ENCODE measurements around the gene HMCN1.
"Not testable (repeated sequence)": the region's sequence is repeated elsewhere in the genome, so short reads cannot be mapped to it uniquely, and the experiment has no call there.

HMCN1 gene

DNA sequence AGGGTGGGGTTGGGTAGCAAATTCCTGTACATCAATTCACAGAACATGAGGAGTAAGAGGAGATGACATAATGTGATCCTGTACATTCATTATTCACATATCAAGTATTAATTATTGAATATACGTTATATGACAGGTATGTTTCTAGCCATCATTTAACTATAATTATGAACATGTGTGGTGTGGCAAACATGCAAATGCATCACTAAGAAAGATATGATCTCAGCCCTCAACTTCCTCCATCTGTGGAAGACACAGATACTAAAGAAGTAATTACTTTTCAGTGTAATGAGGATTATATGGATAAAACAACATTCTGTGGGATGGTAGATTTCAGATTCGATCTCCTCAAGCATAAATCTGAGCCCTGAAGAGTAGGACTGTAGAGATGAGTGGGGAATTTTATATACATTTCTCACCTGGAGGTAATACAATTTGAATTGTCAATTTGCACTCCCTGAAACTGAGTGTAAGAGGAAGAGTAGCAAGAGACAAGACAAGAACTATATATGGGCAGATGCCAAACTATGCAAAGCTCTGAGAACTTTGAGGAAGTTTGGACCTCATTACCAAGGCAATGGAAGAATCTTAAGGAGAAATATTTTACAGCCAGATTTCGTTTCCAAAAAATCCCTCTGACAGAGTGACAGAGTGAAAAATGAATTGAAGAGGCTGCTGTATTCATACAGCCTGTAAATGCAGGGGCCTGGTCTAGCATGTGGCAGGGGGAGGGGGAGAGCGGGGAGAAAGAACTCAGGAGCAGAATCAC, 365.3 kb downstream of the HMCN1 start:
- DNase-seq, result no peak

DNA sequence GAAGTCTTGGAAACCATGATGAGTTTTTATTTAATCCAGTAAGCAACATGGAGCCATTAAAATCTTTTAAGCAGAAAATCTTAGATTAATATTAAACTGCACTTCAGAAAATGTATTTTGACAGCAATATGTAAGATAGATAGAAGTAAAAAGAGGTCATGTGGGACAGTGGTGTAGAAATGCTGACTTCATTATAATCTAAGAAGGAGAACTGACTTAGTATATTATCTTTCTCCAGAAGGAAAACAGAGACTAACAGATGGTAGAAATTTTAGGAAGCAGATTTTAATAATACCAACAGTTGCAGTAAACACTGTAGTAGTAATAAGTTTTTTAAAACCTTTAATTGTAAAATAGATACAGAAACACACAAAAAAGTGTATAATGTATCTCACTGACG, 367.9 kb downstream of the HMCN1 start:
- DNase-seq, result no peak

DNA sequence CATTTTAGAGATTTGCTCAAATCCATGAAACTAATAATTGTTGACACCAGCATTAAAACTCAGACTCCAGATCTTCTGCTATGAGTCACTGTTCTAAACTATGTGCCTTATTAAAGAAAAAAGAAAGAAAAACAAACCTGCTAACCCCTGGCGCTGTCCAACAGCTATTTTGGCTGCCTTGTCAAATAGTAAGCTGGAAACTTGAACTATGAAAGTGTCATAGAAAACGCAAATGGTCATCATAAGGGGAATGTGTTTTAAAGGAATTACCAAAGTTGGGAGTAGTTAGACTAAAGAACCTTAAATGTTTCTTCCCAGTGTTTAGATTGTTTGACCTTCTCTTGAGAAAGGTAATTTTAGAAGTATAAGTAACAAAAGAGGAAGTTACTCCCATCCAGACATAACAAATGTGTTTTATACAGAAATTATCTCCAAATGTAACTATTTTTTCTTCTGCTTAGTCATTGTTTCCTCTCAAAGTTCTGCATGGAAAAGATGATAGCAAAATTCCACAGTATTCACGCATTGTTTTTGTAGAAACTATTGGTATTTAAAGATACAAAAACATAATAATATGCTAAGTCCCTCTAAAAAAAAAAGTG, 368.5 kb downstream of the HMCN1 start:
- no peak for DNase-seq

DNA sequence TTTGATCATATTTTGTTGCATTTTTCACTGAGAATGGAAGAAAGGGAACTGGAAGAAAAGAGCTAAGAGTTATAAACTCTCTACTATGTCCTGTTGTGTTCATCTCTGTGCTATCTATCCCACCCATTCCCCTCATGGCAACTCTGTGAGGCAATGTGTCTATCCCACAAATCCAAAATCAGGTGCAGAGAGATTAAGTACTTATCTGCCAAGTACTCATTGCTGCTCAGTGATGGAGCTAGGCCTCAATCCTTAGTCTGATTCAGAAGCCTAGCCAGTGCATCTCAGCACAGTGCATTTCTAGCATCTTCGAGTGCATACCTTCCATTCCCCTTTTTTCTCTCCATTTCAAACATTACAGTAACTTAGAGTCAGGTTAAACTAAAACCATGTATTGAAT, 370.3 kb downstream of the HMCN1 start:
- DNase-seq, result no peak

DNA sequence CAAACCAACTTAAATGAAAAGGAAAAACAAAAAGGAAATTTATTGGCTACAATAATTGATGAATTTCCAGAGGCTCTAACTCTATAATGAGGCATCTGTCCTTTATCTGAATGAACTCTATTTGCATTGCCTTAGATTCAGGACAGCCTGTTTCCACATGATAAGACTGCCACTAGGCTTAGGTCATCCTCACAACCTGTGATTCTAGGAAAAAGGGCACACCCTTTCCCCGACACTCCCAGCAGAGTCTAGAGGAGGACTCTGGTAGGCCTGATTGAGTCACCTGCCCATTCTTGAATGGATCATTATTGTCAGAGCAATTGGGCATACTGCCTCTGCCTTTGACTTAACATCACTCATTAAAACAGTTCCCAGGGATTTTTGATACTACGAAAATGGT, 378.1 kb downstream of the HMCN1 start:
- no peak for DNase-seq

DNA sequence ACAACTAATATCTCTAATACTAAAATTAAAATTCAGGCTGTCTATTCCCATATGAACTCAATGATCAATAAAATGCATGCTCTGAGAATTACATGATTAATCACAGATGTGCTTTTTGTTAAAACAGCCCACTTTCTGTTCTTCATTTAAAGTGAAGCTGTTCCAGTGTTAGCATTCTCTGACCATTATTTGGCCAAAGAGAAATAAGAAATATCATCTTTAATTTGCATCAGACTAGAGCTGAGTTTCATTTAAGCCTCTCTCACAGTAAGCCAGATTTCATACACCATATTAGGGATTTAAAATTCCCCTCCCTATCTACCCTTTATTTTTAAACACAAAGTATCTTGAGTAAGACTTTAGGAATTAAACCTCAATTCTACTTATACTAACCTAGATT, 379.3 kb downstream of the HMCN1 start:
- DNase-seq, result no peak

DNA sequence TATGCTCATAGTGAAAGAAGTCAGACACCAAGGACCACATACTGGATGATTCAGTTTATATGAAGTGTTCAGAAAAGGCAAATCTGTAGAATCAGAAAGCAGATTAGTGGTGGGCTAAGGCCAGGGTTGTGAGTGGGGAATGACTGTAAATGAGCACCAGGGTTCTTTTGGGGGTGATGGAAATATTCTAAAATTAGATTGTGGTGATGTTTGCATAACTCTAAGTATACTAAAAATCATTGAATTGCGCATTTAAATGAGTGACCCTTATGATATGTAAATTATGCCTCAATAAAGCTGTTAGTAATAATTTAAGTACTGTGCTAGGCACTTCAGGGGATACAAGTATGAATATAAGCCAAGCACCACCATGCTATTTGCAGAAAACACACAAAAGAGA, 384.5 kb downstream of the HMCN1 start:
- no peak for DNase-seq

DNA sequence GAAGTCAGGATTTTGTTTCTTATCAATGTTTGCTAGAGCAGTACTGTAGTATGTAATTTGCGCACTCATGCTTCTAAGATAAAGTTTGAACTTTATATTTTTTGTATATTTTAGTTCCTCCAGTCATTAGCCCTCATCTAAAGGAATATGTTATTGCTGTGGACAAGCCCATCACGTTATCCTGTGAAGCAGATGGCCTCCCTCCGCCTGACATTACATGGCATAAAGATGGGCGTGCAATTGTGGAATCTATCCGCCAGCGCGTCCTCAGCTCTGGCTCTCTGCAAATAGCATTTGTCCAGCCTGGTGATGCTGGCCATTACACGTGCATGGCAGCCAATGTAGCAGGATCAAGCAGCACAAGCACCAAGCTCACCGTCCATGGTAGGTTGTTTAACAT, 388.6 kb downstream of the HMCN1 start:
- DNase-seq, result no peak

DNA sequence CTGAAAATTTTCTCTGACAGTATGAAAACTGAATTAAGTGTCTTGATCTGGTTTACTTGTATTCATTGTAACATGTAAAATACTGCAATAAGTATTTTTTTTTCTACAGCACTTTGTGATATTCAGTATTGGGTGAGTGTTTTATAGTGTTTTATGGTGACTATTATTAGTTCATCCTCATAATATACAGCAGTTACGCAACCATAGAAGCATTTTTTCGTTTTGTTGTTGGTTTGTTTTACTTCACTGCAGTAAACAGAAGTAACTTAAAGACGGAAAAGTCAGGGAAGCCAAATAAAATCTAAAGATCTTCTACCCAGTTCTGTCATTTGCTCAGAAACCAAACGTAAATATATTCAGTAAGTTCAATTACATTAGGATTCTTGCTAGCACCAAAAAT, 390.8 kb downstream of the HMCN1 start:
- DNase-seq, result no peak

DNA sequence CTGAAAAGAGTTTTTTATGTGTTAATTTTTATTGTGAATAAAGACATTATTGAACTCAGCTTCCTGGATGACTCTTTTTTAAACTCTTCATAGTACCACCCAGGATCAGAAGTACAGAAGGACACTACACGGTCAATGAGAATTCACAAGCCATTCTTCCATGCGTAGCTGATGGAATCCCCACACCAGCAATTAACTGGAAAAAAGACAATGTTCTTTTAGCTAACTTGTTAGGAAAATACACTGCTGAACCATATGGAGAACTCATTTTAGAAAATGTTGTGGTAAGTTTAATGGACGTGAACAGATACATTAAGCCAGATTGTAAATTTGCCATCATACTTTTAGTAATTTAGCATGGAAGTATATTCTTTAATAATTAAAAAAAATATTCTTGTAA, 391.3 kb downstream of the HMCN1 start:
- DNase-seq, result no peak

DNA sequence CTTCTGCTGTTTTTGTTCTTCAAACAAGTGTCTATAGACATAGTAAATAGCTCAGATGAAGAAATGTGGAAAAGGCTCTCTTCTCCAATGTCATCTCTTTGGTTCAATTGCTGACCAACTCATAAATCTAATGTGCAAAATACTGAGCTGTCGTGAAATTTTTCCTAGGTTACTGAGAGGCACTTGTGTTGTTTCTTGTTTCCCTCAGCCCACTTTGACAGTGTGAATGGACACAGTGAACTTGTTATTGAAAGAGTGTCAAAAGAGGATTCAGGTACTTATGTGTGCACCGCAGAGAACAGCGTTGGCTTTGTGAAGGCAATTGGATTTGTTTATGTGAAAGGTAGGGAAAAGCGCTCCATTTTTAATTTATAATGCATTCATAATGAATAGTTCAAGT, 395.6 kb downstream of the HMCN1 start:
- no peak for DNase-seq

DNA sequence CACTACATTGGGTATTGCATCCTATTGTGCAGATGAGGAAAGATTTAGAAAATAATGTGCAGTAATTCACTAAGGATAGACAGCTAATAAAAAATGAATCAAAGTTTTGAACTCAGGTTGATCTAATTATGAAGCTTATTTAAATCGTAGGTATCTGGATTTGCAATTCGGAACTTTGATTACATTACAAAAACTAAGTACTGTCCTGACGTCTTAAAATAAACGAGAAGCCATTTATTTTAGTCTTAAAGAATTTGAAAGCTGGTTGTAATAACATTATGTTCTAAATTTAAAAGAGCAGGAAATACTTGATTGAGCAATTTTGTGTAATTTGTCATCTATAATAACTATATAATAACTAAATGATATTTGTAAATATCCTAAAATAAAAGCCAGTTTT, 404.9 kb downstream of the HMCN1 start:
- DNase-seq, result no peak

DNA sequence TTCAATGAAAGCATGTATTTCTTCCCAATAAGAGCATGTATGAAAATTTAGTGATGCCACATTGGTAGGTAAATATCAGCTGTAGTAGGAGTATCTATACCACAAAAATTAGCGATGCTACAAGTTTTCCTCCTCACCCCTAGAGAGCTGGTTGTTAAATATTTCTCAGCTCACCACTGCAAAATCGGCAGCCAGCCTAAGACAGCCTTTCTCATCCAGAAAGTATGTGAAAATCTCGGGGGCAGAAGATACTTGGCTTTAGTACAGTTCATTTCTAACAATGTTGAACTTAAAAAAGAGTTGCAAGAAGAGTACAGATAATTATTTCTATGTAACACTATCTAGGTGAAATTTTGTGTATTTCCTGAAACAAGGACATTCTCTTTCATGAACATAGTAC, 405.5 kb downstream of the HMCN1 start:
- no peak for DNase-seq

DNA sequence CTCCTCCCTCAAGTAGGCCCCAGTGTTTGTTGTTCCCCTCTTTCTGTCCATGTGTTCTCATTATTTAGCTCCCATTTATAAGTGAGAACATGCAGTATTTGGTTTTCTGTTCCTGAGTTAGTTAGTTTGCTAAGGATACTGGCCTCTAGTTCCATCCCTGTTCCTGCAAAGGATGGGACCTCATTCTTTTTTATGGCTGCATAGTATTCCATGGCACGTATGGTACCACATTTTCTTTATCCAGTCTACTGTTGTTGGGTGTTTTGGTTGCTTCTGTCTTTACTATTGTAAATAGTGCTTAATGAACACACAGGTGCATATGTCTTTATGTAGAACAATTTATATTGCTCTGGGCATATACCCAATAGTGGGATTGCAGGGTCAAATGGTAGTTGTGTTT, 408.0 kb downstream of the HMCN1 start:
- DNase-seq, result no peak

DNA sequence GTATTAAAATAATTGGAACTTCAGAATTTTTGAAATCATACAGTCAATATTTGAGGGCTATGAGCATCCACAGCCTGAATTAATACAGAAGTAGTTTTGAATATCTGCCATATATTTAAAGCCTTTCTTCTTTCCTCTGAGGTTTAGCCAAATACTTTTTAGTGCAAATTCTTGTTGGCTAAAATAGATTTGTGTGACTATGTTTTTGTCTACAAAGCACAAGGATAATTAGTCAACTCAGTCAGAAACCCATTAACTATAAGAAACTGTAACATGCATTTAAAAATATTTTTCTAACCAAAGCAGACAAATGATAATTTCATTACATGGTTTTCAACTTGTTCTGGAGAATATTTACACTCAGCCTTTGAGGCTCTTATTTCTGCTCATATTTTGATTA, 408.7 kb downstream of the HMCN1 start:
- DNase-seq, result no peak

DNA sequence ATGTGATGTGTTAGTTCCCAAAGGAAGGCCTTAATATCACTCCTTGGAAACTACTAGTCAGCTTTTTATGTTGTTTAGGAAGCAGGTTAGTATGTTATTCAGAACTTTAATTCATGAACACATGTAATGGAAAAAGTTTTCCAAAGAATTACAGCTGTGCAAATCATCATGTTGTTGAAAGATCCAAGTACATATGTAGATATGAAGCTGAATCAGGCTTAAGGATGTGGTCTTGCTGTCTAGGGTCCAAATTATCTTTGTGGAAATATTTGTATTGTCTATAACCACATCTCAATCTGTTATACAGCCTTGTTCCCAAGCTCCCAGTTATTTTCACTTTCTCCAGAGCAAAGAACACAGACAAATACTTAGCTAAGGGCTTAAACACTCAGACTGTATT, 409.3 kb downstream of the HMCN1 start:
- DNase-seq, result no peak

DNA sequence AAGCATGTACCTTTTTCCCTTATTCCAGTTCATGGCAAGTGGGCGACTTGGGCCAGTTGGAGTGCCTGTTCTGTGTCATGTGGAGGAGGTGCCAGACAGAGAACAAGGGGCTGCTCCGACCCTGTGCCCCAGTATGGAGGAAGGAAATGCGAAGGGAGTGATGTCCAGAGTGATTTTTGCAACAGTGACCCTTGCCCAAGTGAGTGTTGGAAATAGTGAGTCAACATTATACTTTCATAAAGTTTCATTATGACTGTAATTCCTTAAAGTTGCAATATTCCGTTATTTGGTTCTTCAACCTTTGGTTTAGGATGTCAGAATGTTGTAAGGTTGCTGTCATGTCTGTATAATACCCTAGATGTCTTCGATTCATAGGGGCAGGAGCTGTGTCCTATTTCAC, 410.3 kb downstream of the HMCN1 start:
- DNase-seq, result no peak

DNA sequence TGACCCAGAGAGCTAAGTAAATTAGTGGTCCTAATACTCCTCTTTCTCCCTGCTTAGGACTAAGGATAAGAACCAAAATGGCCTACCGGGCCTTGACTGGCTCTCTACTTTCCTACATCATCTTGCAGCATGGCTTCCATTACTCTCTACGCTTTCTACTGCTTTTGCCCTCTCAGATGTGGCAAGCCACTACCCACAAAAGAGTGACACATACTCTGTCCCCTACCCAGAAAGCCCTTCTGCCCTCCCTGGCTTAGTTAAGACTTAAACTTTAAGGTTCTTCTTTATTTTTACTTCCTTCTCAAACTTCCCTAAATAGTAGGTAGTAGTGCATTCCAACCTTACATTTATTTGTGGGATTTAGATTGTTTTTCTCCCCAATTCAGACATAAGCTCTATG, 412.8 kb downstream of the HMCN1 start:
- DNase-seq, result no peak

DNA sequence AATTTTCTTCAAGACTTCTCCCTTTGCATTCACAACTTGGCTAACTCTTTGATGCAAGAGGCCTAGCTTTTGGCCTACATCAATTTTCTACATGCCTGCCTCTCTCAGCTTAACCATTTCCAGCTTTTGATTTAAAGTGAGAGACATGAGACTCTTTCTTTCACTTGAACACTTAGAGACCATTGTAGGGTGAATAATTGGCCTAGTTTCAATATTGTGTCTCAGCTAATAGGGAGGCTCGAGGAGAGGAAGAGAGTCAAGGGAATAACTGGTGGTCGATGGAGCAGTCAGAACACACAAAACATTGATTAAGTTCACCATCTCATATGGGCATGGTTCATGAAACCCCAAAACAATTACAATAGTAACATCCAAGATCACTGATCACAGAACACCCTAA, 415.4 kb downstream of the HMCN1 start:
- DNase-seq, result no peak

DNA sequence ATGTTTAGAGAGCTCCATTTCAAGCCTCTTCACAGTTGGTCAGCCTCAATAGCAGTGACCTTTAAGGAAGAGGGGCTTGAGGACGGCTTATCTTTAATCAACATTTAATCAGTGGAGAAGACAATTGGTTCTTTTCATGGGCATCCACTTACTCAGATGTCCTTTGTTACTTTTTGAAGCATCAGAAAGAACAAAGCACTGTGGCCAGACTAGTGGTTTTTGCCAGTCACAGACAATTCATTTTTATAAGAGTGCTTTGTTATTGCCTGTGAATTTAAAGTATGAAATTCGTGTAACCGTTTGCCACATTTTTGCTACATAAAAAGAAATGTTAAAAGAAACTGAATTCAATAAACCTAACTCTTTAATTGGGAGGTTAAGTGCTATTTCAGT, 418.0 kb downstream of the HMCN1 start:
- no peak for DNase-seq

DNA sequence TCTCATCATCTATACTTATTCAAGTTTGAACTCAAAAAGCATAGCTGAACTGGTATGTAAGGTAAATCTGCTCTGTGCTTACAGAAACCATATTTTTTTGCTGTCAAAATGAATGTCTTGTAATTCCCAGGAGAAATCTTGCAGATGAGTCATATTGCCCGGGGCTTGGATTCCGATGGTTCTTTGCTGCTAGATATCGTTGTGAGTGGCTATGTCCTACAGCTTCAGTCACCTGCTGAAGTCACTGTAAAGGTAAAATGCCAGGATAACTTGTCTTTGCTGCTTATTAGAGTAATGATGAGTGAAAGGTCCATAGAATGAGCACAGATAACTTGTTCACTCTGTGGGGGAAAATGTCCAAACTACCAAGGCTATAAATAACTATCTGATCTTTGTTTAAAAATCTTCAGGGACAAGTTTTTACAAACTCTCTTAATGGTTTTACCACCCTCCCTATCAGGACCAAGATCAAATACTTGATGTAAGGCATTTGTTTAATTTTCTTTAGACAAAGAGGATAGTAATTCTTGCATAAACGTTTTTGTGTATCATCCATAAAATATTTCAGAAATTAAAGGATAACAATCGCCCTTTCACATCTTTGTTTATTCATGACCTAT, 418.5 kb downstream of the HMCN1 start:
- no peak for DNase-seq

DNA sequence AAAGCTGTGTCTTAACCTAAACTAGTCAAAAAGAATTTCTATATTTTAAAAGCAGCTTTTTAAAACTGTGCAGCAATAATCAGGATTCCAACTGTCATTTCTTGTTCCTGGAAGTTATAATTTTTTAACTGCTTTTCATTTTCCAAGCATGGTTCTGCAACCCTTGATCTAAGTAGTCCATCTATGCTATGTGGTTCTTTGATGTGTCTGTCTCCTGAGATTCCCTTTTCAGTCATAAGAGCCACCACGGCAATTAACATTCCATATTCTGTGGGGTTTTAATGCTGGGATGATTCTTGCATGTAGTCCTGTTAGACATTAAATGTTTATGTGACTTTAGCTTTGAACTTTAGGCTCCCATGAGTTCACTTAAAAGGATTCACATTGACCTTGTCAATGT, 420.5 kb downstream of the HMCN1 start:
- DNase-seq, result no peak

DNA sequence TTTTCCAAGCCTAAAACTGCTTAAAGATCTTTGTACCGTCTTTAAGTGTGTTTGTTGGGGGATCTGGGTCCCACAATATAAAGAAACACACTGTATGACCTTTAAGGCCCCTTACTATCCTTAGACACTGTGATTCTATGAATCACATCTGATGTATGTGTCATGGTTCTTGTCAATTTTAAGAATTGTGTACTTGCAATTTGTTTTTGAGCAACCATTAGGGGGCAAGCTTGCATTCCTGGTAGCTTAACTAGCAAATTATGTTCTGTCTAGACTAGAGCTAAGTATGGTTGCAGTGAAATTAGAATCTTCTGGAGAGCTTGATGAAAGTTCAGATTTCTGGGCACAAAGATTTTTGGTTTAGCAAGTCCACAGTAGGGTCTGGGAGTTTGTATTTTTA, 421.4 kb downstream of the HMCN1 start:
- DNase-seq, result no peak

DNA sequence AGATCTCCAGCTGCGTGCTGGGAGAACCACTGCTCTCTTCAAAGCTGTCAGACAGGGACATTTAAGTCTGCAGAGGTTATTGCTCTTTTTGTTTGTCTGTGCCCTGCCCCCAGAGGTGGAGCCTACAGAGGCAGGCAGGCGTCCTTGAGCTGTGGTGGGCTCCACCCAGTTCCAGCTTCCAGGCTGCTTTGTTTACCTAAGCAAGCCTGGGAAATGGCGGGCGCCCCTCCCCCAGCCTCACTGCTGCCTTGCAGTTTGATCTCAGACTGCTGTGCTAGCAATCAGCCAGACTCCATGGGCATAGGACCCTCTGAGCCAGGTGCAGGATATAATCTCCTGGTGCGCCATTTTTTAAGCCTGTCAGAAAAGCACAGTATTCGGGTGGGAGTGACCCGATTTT, 428.7 kb downstream of the HMCN1 start:
- not testable (repeated sequence) for DNase-seq

DNA sequence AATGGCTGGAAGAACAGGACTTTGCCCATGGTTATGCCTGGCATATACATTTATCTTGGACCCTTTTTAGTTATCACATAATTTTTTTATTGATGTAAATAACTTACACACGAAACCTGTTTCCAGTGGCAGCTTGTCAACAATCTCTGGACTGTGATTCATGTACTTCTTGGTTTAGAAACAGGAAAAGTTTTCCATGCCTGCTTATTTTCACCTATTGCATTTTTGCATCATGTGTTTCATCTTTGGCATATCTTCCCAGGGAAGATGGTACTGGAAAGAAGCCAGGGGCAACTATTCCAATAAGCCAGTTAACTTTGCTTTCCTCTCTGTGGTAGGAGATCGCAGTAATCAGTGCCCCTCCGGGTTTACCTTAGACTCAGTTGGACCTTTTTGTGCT, 430.6 kb downstream of the HMCN1 start:
- DNase-seq, result no peak

Measured in NCI-H1436 treated with DMSO at 0.1 percent for 48 hours (cell line).